H1 (cell line): ENCODE data around the gene SIK2. TPM values are rescaled to one million over a fixed set of nuclear protein-coding genes. Genes with fewer than 3 reads are reported as not detected.

Experiments
- CTCF ChIA-PET: fragments of 300-600 bp; sonication (Branson Sonifier 250); formaldehyde crosslinking; loops from one replicate; lab custom pipeline; 2021; ENCODE audit not compliant: partially characterized antibody; lab: Charles Lee
- POLR2A ChIA-PET: fragments of 300-600 bp; sonication (Branson Sonifier 250); formaldehyde crosslinking; loops from one replicate; lab custom pipeline; 2021; ENCODE audit warnings: inconsistent platforms; ENCODE audit not compliant: partially characterized antibody; lab: Charles Lee
- DNase-seq, 2 experiments: peaks; one replicate each; pipeline versions ENCODE4 v3.0.0 to v3.0.0-alpha.2; 2010 to 2022; ENCODE audit warnings: low spot score in 2 of 2, low read depth in 1 of 2, mixed read lengths in 1 of 2
- FAIRE-seq: peaks from 2 replicates; lab custom pipeline; 2011; peaks lifted over from hg19 to GRCh38; lab: Jason Lieb, UNC
- H2AFZ ChIP-seq: 2 replicates; pipeline ENCODE4 v1.8.1; 2012; ENCODE audit warnings: low read length, inconsistent platforms
- H2AK5ac ChIP-seq: 2 replicates; pipeline ENCODE4 v1.6.1; 2013; ENCODE audit warnings: low read depth, low read length
- H2BK120ac ChIP-seq: replicated peaks from 2 replicates; pipeline ENCODE3; 2013; ENCODE audit warnings: low read depth, low read length, inconsistent platforms
- H2BK12ac ChIP-seq: 2 replicates; pipeline ENCODE4 v1.6.1; 2013; ENCODE audit warnings: low read depth, low read length
- H2BK15ac ChIP-seq: 2 replicates; pipeline ENCODE4 v1.6.1; 2013; ENCODE audit warnings: low read length
- H2BK20ac ChIP-seq: 2 replicates; pipeline ENCODE4 v1.6.1; 2013; ENCODE audit warnings: low read length
- H2BK5ac ChIP-seq: 2 replicates; pipeline ENCODE4 v1.6.1; 2013; ENCODE audit warnings: low read depth, low read length
- H3K14ac ChIP-seq: 2 replicates; pipeline ENCODE4 v1.6.1; 2013; ENCODE audit warnings: inconsistent platforms; ENCODE audit not compliant: insufficient read length
- H3K18ac ChIP-seq: 2 replicates; pipeline ENCODE4 v1.6.1; 2013; ENCODE audit warnings: low read length; ENCODE audit errors: extremely low read depth
- H3K23ac ChIP-seq: 2 replicates; pipeline ENCODE4 v1.6.1; 2013; ENCODE audit warnings: inconsistent platforms; ENCODE audit not compliant: insufficient read length
- H3K23me2 ChIP-seq: 2 replicates; pipeline ENCODE4 v1.6.1; 2013; ENCODE audit warnings: low read depth, low read length
- H3K27ac ChIP-seq: 2 replicates; pipeline ENCODE4 v1.6.1; 2011; ENCODE audit warnings: low read depth, low read length, inconsistent platforms
- H3K27me3 ChIP-seq, 4 experiments: replicated peaks in 1 of 4; 1 replicate in 1 of 4; 2 replicates in 3 of 4; pipeline versions ENCODE4 v1.6.1 to v1.8.1; 2011 to 2013; ENCODE audit warnings: low read length in 3 of 4, mild to moderate bottlenecking in 3 of 4, inconsistent platforms in 2 of 4, mixed read lengths in 2 of 4, moderate library complexity in 1 of 4; ENCODE audit not compliant: control insufficient read depth in 3 of 4, insufficient read depth in 3 of 4; ENCODE audit errors: extremely low read depth in 1 of 4
- H3K36me3 ChIP-seq, 4 experiments: 2 replicates each; pipeline versions ENCODE4 v1.6.1 to v1.8.1; 2011 to 2013; ENCODE audit warnings: mild to moderate bottlenecking in 4 of 4, low read length in 3 of 4, moderate library complexity in 2 of 4, control low read depth in 1 of 4, inconsistent platforms in 1 of 4; ENCODE audit not compliant: insufficient read depth in 4 of 4, control insufficient read depth in 2 of 4
- H3K4ac ChIP-seq: replicated peaks from 2 replicates; pipeline ENCODE3; 2013; ENCODE audit warnings: low read length, low read depth, mixed read lengths, inconsistent platforms; ENCODE audit not compliant: insufficient read length
- H3K4me1 ChIP-seq, 4 experiments: replicated peaks in 1 of 4; 1 replicate in 1 of 4; 2 replicates in 3 of 4; pipeline versions ENCODE4 v1.6.1 to v1.8.1; 2011 to 2013; ENCODE audit warnings: low read length in 3 of 4, inconsistent platforms in 2 of 4, mixed read lengths in 1 of 4; ENCODE audit not compliant: insufficient read depth in 4 of 4, control insufficient read depth in 3 of 4
- H3K4me2 ChIP-seq, 2 experiments: 2 replicates each; pipeline versions ENCODE4 v1.6.1 to v1.8.1; 2011 to 2013; ENCODE audit warnings: low read depth in 2 of 2, low read length in 2 of 2, control low read depth in 1 of 2, inconsistent platforms in 1 of 2, mild to moderate bottlenecking in 1 of 2; ENCODE audit not compliant: insufficient read depth in 1 of 2
- H3K4me3 ChIP-seq, 4 experiments: fragments of 200-600, 300-600 bp in 1 of 4; sonication (generic), shearing (Covaris generic), sonication (Bioruptor Twin) in 1 of 4; 2 replicates each; pipeline versions ENCODE4 v1.5.1 to v1.8.1; 2011 to 2016; ENCODE audit warnings: low read length in 4 of 4, low read depth in 3 of 4, control low read depth in 2 of 4, inconsistent platforms in 2 of 4, mild to moderate bottlenecking in 2 of 4, mixed read lengths in 1 of 4, moderate library complexity in 1 of 4; ENCODE audit not compliant: insufficient read depth in 2 of 4; ENCODE audit errors: extremely low read depth in 1 of 4
- H3K56ac ChIP-seq: replicated peaks from 2 replicates; pipeline ENCODE3; 2013; ENCODE audit warnings: low read depth, mild to moderate bottlenecking, mixed read lengths, low read length, inconsistent platforms; ENCODE audit not compliant: insufficient read length
- H3K79me1 ChIP-seq: 2 replicates; pipeline ENCODE4 v1.6.1; 2013; ENCODE audit warnings: low read depth, low read length, control low read depth
- H3K79me2 ChIP-seq, 2 experiments: 2 replicates each; pipeline versions ENCODE4 v1.6.1 to v1.8.1; 2012 to 2013; ENCODE audit warnings: low read length in 2 of 2, mild to moderate bottlenecking in 2 of 2, inconsistent platforms in 1 of 2; ENCODE audit not compliant: insufficient read depth in 2 of 2, control insufficient read depth in 1 of 2
- H3K9ac ChIP-seq, 4 experiments: replicated peaks in 1 of 4; 1 replicate in 1 of 4; 2 replicates in 3 of 4; pipeline versions ENCODE4 v1.6.1 to v1.8.1; 2011 to 2013; ENCODE audit warnings: low read depth in 3 of 4, low read length in 3 of 4, control low read depth in 2 of 4, mild to moderate bottlenecking in 2 of 4, moderate library complexity in 2 of 4, inconsistent platforms in 1 of 4; ENCODE audit errors: extremely low read depth in 1 of 4
- H3K9me3 ChIP-seq, 2 experiments: 2 replicates each; pipeline versions ENCODE4 v1.6.1 to v1.8.1; 2012 to 2013; ENCODE audit warnings: mild to moderate bottlenecking in 2 of 2, moderate library complexity in 2 of 2, control low read depth in 1 of 2, inconsistent platforms in 1 of 2, low read depth in 1 of 2, low read length in 1 of 2, mixed read lengths in 1 of 2; ENCODE audit not compliant: insufficient read depth in 2 of 2
- H4K20me1 ChIP-seq, 2 experiments: replicated peaks in 1 of 2; 2 replicates each; pipeline versions ENCODE3 to v1.8.1; 2011 to 2013; ENCODE audit warnings: inconsistent platforms in 2 of 2, low read length in 2 of 2, mild to moderate bottlenecking in 1 of 2; ENCODE audit not compliant: insufficient read depth in 2 of 2, control insufficient read depth in 1 of 2
- H4K5ac ChIP-seq: 2 replicates; pipeline ENCODE4 v1.6.1; 2013; ENCODE audit warnings: low read length, low read depth, mixed read lengths, inconsistent platforms; ENCODE audit not compliant: insufficient read length
- H4K8ac ChIP-seq: 2 replicates; pipeline ENCODE4 v1.8.0; 2013; ENCODE audit warnings: mild to moderate bottlenecking, moderate library complexity, low read length, inconsistent platforms; ENCODE audit not compliant: insufficient read depth; ENCODE audit errors: extremely low read depth
- H4K91ac ChIP-seq: replicated peaks from 2 replicates; pipeline ENCODE3; 2013; ENCODE audit warnings: low read length, mixed read lengths, inconsistent platforms; ENCODE audit not compliant: insufficient read length
- ATF2 ChIP-seq: IDR thresholded peaks from 2 replicates; pipeline ENCODE4 v1.6.1; 2012; ENCODE audit warnings: low read length, inconsistent platforms
- ATF3 ChIP-seq: IDR thresholded peaks from 2 replicates; pipeline ENCODE4 v1.6.1; 2011; ENCODE audit warnings: low read depth, mild to moderate bottlenecking, low read length; ENCODE audit not compliant: insufficient read depth
- BACH1 ChIP-seq: IDR thresholded peaks from 2 replicates; pipeline ENCODE4 v1.6.1; 2012; ENCODE audit warnings: low read length, improper control_type of control experiment
- BCL11A ChIP-seq, 2 experiments: IDR thresholded peaks; one replicate each; pipeline ENCODE4 v1.6.1; 2011; ENCODE audit warnings: low read depth in 2 of 2, low read length in 2 of 2, mild to moderate bottlenecking in 2 of 2
- CHD2 ChIP-seq: IDR thresholded peaks from 2 replicates; pipeline ENCODE4 v1.6.1; 2012; ENCODE audit warnings: low read length, improper control_type of control experiment
- CTBP2 ChIP-seq: IDR thresholded peaks from 2 replicates; pipeline ENCODE4 v1.7.0; 2011; ENCODE audit warnings: borderline replicate concordance, mild to moderate bottlenecking, moderate library complexity, mixed read lengths, low read length; ENCODE audit not compliant: insufficient read depth, insufficient read length
- POU5F1 ChIP-seq: IDR thresholded peaks from 2 replicates; pipeline ENCODE4 v1.6.1; 2011; ENCODE audit warnings: low read depth, mild to moderate bottlenecking, low read length, moderate library complexity
- WGBS, 2 experiments: shearing (Covaris generic) in 1 of 2; methylation state at CpG; one replicate each; pipeline versions ENCODE4 v1.1.6 to v1.1.7; 2013 to 2015; ENCODE audit warnings: low lambda C conversion rate in 2 of 2, mixed read lengths in 2 of 2, inconsistent platforms in 1 of 2, low coverage in 1 of 2, missing lambda C conversion rate in 1 of 2; ENCODE audit not compliant: insufficient replicate concordance in 2 of 2, insufficient coverage in 1 of 2, insufficient read length in 1 of 2; ENCODE audit errors: extremely low coverage in 1 of 2, missing lambda C conversion rate in 1 of 2; 5-methylcytosine and 5-hydroxymethylcytosine counted together
- polyA plus RNA-seq, 7 experiments: library from polyadenylated mRNA; depleted of rRNA in 3 of 7; stranded (reverse) in 5 of 7; unstranded in 2 of 7; fragments of >200 nt in 5 of 7; fragments of 200-250 nt in 2 of 7; gene quantifications; 1 replicate in 5 of 7; 2 replicates in 1 of 7; 4 replicates in 1 of 7; pipeline versions ENCODE4 v1.2.1 to v1.2.3, GENCODE V29; 2011 to 2013; ENCODE audit warnings: missing spikeins in 2 of 7, mixed read lengths in 2 of 7
- total RNA-seq: library from RNA; stranded (reverse); fragmentation: NEBNext Ultra II Directional; extraction: Animal tissue kit (Norgen Biotek cat#: 25700); gene quantifications from 2 replicates; pipeline ENCODE4 v1.2.1, GENCODE V29; 2021

Gene SIK2
- total and polyA plus RNA-seq, 2 of the 8 experiments (the other 6 are each of a cell fraction or from before 2014, with no cell fraction given) = 8.8 to 11.2 TPM

GRCh38 chr11:111680486-111681175, 78.4 kb downstream of the SIK2 start:
- no peak overlapping the region for H2AK5ac ChIP-seq
- whole genome bisulfite sequencing, 2 experiments = 93 to 100% methylated on average over 1 to 3 of the region's 3 CpGs
- no peak overlapping the region for H3K18ac ChIP-seq
- H2AFZ ChIP-seq = no peak overlapping the region
- no peak overlapping the region for H2BK15ac ChIP-seq
- no peak overlapping the region for H3K27ac ChIP-seq
- H3K36me3 ChIP-seq = no peaks in the 10 kb centered on the region
- H4K20me1 ChIP-seq = peaks cover 0 to 2% of the 10 kb centered on the region in 2 experiments
- H4K91ac ChIP-seq = no peak overlapping the region
- H2BK20ac ChIP-seq = no peak overlapping the region
- no peaks in the 10 kb centered on the region for H3K9me3 ChIP-seq
- no peak overlapping the region for H2BK120ac ChIP-seq
- no peak for DNase-seq
- H4K8ac ChIP-seq = no peak overlapping the region
- H3K4ac ChIP-seq = no peak overlapping the region
- no peaks in the 10 kb centered on the region for H3K27me3 ChIP-seq
- no peak overlapping the region for H4K5ac ChIP-seq
- POLR2A ChIA-PET = interaction anchor here (1.4 kb wide), 1 partner anchor 21 kb away, joined by 3 read pairs; no protein-coding TSS in a partner anchor
- no peak overlapping the region for H3K56ac ChIP-seq
- CTCF ChIA-PET = interaction anchor here (0.7 to 1.5 kb wide), 3 partner anchors 96 to 156 kb away, joined by 3 to 4 read pairs (median 3); no protein-coding TSS in a partner anchor
- no peaks in the 10 kb centered on the region; the same call in 1 of the 2 replicates for H3K23me2 ChIP-seq
- no peaks in the 10 kb centered on the region for H3K79me2 ChIP-seq
- no peaks in the 10 kb centered on the region for H3K4me1 ChIP-seq
- no peak overlapping the region for H3K14ac ChIP-seq
- H3K4me3 ChIP-seq = no peak overlapping the region
- no peak overlapping the region for H2BK12ac ChIP-seq
- H3K79me1 ChIP-seq = no peaks in the 10 kb centered on the region
- TF ChIP-seq BACH1 (no peak), CTBP2 (no peak), POU5F1 (no peak), ATF3 (no peak), ATF2 (no peak), BCL11A (IDR thresholded peaks at IDR 0.05; ENCODE audit: low read depth in 2 of 2, low read length in 2 of 2) (no peak), CHD2 (no peak)
- no peak overlapping the region for H2BK5ac ChIP-seq
- H3K23ac ChIP-seq = no peak overlapping the region
- FAIRE-seq = no peak
- H3K4me2 ChIP-seq = no peak overlapping the region
- no peak overlapping the region for H3K9ac ChIP-seq
